Omental fat pad (tissue), 4 donors: ENCODE data around the gene NPAS3. TPM values are rescaled to one million over a fixed set of nuclear protein-coding genes. Genes with fewer than 3 reads are reported as not detected.

Experiments
- ATAC-seq: fragments of 150-250 bp; one replicate; pipeline ENCODE4 v1.9.1; 2016; ENCODE audit warnings: mild to moderate bottlenecking, moderate library complexity; ENCODE audit not compliant: low FRiP score
- DNase-seq: peaks from one replicate; pipeline ENCODE4 v3.0.0-alpha.2; 2019; ENCODE audit warnings: low spot score
- total RNA-seq, 4 donors: library from RNA; depleted of rRNA; stranded (reverse); fragments of >200 nt; gene quantifications; one replicate each; pipeline ENCODE4 v1.1.0, GENCODE V29; 2016
- TF ChIP-seq, protein P1 (sequence below), 3 donors: fragments of 450-650 bp; IDR thresholded peaks; one replicate each; pipeline ENCODE4 v1.5.1; 2016 to 2017; ENCODE audit warnings: antibody characterized with exemption in 3 of 3, mild to moderate bottlenecking in 3 of 3, moderate library complexity in 2 of 3

NPAS3 gene
- total RNA-seq, 4 donors from 2014 or later, result 0.79 to 6.0 (median 2.5) TPM

DNA sequence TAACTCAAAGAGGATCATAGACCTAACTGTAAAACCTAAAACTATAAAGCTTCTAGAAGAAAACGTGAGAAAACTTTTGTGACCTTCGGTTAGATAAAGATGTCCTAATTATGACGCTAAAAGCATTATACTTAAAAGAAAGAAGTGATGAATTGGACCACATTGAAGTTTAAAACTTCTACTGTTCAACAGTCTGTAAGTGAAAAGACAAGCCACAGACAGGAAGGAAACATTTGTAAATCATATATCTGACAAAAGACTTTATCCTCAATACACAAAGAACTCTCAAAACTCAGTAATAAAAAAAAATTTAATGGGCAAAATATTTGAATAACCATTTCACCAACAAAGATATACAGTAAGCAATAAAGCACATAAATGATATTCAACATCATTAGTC is 667.9 kb downstream of the NPAS3 start:
- no peak for DNase-seq
- TF ChIP-seq, protein P1, sequence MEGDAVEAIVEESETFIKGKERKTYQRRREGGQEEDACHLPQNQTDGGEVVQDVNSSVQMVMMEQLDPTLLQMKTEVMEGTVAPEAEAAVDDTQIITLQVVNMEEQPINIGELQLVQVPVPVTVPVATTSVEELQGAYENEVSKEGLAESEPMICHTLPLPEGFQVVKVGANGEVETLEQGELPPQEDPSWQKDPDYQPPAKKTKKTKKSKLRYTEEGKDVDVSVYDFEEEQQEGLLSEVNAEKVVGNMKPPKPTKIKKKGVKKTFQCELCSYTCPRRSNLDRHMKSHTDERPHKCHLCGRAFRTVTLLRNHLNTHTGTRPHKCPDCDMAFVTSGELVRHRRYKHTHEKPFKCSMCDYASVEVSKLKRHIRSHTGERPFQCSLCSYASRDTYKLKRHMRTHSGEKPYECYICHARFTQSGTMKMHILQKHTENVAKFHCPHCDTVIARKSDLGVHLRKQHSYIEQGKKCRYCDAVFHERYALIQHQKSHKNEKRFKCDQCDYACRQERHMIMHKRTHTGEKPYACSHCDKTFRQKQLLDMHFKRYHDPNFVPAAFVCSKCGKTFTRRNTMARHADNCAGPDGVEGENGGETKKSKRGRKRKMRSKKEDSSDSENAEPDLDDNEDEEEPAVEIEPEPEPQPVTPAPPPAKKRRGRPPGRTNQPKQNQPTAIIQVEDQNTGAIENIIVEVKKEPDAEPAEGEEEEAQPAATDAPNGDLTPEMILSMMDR (IDR thresholded peaks at IDR 0.05), result no peak
- ATAC-seq, result no peak

DNA sequence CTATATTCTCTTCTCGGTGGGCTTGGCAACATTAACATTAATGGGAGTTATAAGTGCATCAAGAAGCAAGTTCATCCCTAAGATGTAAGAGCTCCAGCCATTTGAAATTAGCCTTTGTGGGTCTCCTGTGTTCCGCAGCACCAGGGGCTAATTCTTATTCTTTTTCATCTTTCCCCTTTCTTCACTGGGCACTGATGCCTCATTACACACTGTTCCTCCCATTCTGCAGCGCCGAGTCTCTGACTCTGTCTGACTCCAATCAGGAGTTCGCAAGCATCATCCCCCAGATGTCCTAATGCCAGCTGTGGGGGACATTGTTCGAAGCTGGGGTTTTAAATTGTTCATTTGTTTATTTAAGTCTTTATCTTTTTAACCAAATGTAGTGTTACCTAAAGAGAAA is 670.9 kb downstream of the NPAS3 start:
- TF ChIP-seq, protein P1 (IDR thresholded peaks at IDR 0.05), result no peak
- ATAC-seq (no peak), DNase-seq (no peak)

DNA sequence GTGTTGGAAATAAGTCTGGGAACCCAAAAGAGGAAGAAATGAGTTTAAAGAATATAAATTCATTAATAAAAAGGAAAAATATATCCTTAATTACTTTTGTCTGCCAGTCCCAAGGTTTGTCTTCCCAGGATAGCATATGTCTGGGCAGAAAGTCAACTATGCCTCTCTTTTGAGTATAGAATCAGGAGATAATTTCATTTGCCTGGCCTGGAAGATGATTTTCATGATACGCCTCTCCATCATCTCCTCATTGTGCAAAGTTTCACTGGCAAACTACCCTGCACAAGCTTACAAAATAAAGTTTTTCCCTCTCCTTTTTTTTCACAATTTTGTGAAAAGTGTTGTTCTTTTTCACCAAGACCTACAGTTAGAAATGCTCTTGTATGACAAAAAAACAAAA is 671.4 kb downstream of the NPAS3 start:
- no peak for DNase-seq
- ATAC-seq, result no peak
- TF ChIP-seq, protein P1 (IDR thresholded peaks at IDR 0.05), result no peak

DNA sequence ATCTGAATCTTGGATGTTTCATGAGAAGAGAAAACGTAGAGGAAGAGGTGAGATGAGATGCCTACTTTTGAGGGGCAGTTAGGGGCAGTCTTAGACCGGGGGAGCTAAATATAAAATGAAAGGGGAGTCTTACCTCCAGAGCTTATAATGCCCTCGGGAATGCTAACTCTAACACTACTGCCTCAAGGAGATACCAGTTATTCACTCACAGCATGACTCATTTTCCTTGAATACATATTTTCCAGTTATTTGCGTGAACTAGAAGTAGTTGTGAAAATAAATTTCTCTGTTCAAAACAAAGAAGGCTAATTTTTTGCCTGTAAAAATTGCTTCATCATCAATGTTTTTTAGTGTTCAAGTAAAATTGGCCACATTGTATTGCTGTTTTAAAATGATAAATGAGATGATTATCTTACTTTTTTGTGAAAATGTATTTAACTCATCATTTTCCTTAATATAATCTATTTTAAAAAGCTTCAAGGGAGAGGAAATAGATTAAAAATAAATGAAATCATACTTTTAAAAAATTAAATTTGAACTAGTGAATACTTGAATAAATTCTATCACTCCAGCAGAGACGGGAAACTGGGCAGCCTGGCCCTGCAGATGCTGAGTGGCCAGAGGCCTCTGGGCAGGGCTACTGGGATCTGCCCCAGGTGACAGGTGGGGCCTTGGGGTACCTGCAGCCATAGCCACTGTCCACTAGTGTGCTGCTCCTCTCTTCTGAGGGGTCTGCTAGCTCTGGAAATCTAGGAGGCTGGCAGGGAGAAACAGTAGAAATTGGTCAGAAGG is 672.9 kb downstream of the NPAS3 start:
- TF ChIP-seq, protein P1 (IDR thresholded peaks at IDR 0.05), result no peak
- DNase-seq (no peak), ATAC-seq (peak; percentile 61)

DNA sequence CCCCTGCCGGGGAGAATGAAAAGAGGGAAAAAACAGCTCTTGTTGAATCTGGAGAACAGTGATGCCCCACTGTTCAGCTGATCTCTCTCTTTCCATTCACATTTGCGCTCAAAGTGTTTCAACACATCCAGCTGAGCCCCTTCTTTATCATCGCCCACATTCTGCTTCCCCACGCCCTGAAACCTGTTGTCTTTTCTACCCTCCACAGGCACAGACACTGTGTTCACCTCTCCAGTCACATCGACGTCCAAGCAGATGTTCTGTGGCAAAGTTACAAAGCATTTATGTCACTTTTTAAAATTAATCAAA is 673.5 kb downstream of the NPAS3 start:
- no peak for DNase-seq
- ATAC-seq, result no peak
- TF ChIP-seq, protein P1 (IDR thresholded peaks at IDR 0.05), result no peak

DNA sequence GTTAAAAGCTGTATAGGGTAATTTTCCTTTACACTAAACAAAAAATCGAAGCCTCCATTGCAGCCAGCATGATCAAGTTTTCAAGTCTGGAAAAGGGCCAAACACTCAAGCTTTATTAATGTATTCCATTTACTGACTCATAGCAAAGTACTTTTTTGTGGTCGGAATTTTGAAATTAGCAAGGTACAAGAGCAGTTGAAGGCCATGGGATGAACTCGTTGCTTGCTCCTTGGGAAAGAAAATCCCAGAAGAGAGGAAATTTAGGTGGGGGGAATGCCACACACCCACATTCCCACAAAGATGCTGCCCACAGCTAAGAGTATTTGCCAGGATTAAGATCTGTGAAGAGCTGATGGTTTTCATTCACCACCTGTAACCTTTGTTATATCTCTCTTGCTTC is 678.5 kb downstream of the NPAS3 start:
- peak; percentile 65 for ATAC-seq
- DNase-seq, result no peak
- TF ChIP-seq, protein P1 (IDR thresholded peaks at IDR 0.05), result no peak

DNA sequence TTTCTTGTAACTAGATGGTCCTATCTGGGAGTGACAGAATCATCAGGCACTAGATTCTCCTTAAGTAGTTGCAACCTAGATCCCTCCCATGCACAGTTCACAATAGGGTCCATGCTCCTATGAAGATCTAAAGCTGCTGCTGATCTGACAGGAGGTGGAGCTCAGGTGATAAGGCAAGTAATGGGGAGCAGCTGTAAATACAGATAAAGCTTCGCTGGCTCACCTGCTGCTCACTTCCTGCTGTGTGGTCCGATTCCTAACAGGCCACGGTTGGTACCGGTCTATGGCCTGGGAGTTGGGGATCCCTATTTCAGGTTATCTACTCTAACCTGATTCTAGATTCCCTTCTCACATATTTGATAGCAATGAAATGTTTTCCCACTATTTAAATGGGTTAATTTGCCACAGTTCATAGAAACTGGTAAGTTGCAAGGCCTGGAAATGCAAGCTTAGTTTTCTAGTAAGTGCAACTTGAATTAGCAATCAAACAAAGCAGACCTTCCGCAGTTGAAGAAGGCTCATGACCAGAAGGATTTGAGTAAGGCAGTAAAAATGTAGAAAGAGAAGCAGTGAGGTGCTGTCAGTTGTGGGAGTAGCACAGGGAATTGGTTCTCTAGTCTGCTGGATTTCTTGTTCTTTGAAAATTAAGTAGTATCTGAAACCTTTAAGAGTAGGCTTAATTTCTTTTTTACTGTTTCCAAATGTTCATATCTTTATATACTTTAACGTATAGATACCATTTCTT is 679.9 kb downstream of the NPAS3 start:
- TF ChIP-seq, protein P1 (IDR thresholded peaks at IDR 0.05), result no peak
- ATAC-seq, result no peak
- DNase-seq, result no peak
